ENCODE results near the gene NKAIN2. TPM values are rescaled to one million over a fixed set of nuclear protein-coding genes. Genes with fewer than 3 reads are reported as not detected.
"Not testable (repeated sequence)": the region's sequence is repeated elsewhere in the genome, so short reads cannot be mapped to it uniquely, and the experiment has no call there.

NKAIN2 gene
- polyA plus RNA-seq, 4 donors, result 15.4 to 31.2 (median 23.4) TPM

GRCh38 chr6:124722141-124722878, 918.6 kb downstream of the NKAIN2 start:
- no peak for DNase-seq (ENCODE audit: low read depth in 4 of 4, low spot score in 2 of 4)

GRCh38 chr6:124723671-124724070, 920.0 kb downstream of the NKAIN2 start:
- DNase-seq (ENCODE audit: low read depth in 4 of 4, low spot score in 2 of 4), result no peak

GRCh38 chr6:124737804-124738203, 934.1 kb downstream of the NKAIN2 start:
- not testable (repeated sequence) for DNase-seq (ENCODE audit: low read depth in 4 of 4, low spot score in 2 of 4)

- DNase-seq (ENCODE audit: low read depth in 4 of 4, low spot score in 2 of 4), result no peak
Measured at GRCh38 chr6:124738482-124738881, 934.8 kb downstream of the NKAIN2 start.

GRCh38 chr6:124741341-124741740, 937.7 kb downstream of the NKAIN2 start:
- DNase-seq (ENCODE audit: low read depth in 4 of 4, low spot score in 2 of 4), result no peak

- DNase-seq (ENCODE audit: low read depth in 4 of 4, low spot score in 2 of 4), result no peak
Measured at GRCh38 chr6:124742971-124743370, 939.3 kb downstream of the NKAIN2 start.

GRCh38 chr6:124743420-124743819, 939.8 kb downstream of the NKAIN2 start:
- no peak for DNase-seq (ENCODE audit: low read depth in 4 of 4, low spot score in 2 of 4)

- DNase-seq (ENCODE audit: low read depth in 4 of 4, low spot score in 2 of 4), result no peak
Measured at GRCh38 chr6:124747349-124747748, 943.7 kb downstream of the NKAIN2 start.

- no peak for DNase-seq (ENCODE audit: low read depth in 4 of 4, low spot score in 2 of 4)
Measured at GRCh38 chr6:124748778-124749177, 945.1 kb downstream of the NKAIN2 start.

- DNase-seq (ENCODE audit: low read depth in 4 of 4, low spot score in 2 of 4), result no peak
Measured at GRCh38 chr6:124753001-124753400, 949.3 kb downstream of the NKAIN2 start.

GRCh38 chr6:124753562-124754105, 950.0 kb downstream of the NKAIN2 start:
- no peak for DNase-seq (ENCODE audit: low read depth in 4 of 4, low spot score in 2 of 4)

GRCh38 chr6:124755321-124755720, 951.7 kb downstream of the NKAIN2 start:
- DNase-seq (ENCODE audit: low read depth in 4 of 4, low spot score in 2 of 4), result no peak

- DNase-seq (ENCODE audit: low read depth in 4 of 4, low spot score in 2 of 4), result no peak
Measured at GRCh38 chr6:124757560-124757959, 953.9 kb downstream of the NKAIN2 start.

GRCh38 chr6:124758663-124759062, 955.0 kb downstream of the NKAIN2 start:
- DNase-seq (ENCODE audit: low read depth in 4 of 4, low spot score in 2 of 4), result no peak

GRCh38 chr6:124765280-124765679, 961.6 kb downstream of the NKAIN2 start:
- no peak for DNase-seq (ENCODE audit: low read depth in 4 of 4, low spot score in 2 of 4)

GRCh38 chr6:124768224-124768623, 964.6 kb downstream of the NKAIN2 start:
- no peak for DNase-seq (ENCODE audit: low read depth in 4 of 4, low spot score in 2 of 4)

- DNase-seq (ENCODE audit: low read depth in 4 of 4, low spot score in 2 of 4), result no peak
Measured at GRCh38 chr6:124769811-124770544, 966.3 kb downstream of the NKAIN2 start.

GRCh38 chr6:124770784-124771183, 967.1 kb downstream of the NKAIN2 start:
- DNase-seq (ENCODE audit: low read depth in 4 of 4, low spot score in 2 of 4), result no peak

- no peak for DNase-seq (ENCODE audit: low read depth in 4 of 4, low spot score in 2 of 4)
Measured at GRCh38 chr6:124772733-124773319, 969.2 kb downstream of the NKAIN2 start.

- no peak for DNase-seq (ENCODE audit: low read depth in 4 of 4, low spot score in 2 of 4)
Measured at GRCh38 chr6:124775121-124775520, 971.5 kb downstream of the NKAIN2 start.

GRCh38 chr6:124777863-124778262, 974.2 kb downstream of the NKAIN2 start:
- no peak for DNase-seq (ENCODE audit: low read depth in 4 of 4, low spot score in 2 of 4)
